HPDE6-E6E7 (cell line): ENCODE measurements around the gene PSPN.
A peak's percentile ranks its signal among the peaks of the same experiment; 100 is the strongest.
"Not testable (repeated sequence)": the region's sequence is repeated elsewhere in the genome, so short reads cannot be mapped to it uniquely, and the experiment has no call there.

Experiments used
- DNase-seq: peaks from one replicate; pipeline ENCODE4 v3.0.0; 2011; ENCODE audit warnings: missing footprints; ENCODE audit errors: extremely low spot score

PSPN gene

DNA sequence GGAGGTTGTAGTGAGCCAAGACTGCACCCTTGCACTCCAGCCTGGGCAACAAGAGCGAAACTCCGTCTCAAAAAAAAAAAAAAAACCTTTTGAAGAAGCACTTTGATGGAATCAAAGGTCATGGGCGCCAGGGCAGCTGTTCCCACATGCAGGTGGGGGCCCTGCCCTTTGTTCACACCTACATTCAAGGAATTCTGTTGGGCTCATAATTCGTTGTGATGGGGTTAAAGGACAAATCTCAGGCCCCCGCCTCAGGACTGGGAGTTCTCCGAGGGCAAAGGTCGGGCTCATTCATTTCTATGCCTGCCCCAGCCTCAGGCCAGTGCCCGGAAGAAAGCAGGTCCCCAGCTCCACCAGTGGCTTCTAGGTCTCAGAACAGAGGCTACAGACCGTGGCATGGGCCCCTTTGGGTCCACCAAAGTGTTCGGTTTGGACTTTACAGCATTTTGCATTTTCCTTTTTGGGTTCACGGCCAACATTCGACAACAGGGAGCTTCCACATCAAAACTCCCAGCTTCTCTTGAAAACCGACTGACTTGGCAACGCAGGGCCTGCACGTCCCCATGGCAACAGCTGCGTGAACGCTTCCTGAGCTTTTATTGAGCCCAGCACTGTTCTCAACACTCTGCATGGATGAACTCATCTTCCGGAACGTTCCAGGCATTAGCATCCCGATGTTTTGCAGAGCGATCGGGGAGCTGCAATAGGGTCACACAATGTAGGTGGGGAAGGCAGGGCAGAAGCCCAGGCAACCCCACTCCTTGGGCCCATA, 27.3 kb upstream of the PSPN start:
- no peak for DNase-seq

DNA sequence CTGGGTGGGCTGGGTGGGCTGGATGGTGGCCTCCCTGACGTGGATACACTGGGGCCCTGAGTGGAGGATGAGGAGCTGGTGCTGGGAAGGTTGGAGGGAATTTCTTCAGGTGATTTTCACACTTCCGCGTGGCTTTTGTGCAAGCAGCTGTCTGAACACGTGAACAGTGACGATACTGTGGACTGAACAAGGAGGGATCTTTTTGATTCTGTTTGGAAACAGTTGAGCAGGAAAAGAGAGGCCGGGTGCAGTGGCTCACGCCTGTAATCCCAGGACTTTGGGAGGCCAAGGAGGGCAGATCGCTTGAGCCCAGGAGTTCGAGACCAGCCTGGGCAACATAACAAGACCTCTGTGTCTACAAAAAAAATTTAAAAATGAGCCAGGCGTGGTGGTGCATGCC, 26.3 kb upstream of the PSPN start:
- no peak for DNase-seq

DNA sequence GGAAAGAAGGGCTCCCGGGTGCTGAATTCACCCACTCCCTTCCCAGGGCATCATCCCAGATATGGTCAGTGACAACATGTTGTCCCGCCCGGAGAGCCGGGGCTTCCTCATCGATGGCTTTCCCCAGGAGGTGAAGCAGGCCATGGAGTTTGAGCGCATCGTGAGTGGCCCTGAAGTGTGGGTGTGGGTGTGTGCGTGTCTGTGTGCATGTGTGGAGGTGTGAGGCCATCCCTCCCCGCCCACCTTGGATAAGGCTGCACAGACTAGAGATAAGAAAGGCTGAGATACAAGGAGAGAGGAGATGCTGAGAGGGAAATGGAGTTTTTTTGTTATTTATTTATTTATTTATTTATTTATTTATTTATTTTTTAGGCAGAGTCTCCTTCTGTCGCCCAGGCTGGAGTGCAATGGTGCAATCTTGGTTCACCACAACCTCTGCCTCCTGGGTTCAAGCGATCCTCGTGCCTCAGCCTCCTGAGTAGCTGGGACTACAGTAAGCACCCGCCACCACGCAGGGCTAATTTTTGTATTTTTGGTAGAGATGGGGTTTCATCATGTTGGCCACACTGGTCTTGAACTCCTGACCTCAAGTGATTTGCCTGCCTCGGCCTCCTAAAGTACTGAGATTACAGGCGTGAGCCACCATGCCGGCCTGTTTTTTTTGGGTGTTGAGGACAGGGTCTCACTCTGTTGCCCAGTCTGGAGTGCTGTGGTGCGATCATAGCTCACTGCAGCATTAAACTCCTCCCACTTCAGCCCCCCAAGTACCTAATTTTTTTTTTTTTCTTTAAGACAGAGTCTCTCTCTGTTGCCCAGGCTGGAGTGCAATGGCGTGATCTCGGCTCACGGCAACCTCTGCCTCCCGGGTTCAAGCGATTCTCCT, 24.6 kb upstream of the PSPN start:
- not testable (repeated sequence) for DNase-seq

DNA sequence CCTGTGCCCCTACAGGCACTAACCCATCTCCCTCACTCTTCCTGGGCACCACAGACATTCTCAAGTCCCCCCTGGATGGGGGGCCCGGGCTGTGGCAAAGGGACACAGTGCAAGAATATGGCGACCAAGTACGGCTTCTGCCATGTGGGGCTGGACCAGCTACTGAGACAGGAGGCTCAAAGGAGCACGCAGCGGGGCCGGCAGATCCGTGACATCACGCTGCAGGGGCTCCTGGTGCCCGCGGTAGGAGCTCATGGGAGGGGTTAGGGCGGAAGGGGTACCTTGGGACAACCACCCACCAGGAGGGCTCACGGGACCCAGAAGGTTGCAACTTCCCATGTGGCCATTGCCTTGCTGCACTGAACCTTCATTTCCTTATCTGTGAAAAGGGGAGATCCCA, 20.6 kb upstream of the PSPN start:
- DNase-seq, result no peak

DNA sequence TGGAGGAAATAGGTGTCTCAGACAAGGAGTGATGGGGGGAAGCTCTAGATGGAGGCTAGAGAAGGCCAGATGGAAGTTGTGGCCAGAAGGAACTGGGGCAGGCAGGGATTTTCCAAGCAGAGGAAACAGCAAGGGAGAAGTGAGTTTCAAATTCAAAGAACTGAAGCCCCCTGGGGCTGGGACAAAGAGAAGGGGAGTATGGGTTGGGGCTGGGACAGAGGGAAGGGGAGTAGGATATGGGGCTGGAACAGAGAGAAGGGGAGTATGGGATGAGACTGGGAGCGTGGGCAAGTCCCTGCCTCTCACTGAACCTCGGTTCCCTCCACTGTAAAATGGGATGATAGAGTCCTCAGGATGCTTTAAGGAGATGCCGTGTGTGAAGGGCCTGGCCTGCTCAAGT, 19.1 kb upstream of the PSPN start:
- no peak for DNase-seq

DNA sequence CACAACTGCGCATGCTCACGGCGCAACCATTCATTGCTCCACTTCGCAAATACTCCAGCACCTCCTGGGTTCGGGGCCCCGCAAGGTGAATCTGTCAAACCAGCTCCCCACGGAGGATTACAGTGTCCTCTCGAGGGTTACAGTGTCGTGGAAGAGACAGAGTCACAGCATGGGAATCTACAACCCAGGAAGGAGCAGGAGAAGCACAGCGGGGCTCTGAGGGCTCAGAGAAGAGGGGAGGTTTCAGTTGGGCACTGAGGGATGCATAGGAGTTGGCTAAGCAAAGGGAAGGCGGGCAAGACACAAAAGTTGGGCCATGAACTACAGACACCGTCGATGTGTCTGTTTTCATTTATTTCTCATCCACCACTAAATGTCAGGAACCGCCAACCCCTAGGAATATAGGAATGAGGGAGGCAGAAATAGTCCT, 18.3 kb upstream of the PSPN start:
- DNase-seq, result no peak

DNA sequence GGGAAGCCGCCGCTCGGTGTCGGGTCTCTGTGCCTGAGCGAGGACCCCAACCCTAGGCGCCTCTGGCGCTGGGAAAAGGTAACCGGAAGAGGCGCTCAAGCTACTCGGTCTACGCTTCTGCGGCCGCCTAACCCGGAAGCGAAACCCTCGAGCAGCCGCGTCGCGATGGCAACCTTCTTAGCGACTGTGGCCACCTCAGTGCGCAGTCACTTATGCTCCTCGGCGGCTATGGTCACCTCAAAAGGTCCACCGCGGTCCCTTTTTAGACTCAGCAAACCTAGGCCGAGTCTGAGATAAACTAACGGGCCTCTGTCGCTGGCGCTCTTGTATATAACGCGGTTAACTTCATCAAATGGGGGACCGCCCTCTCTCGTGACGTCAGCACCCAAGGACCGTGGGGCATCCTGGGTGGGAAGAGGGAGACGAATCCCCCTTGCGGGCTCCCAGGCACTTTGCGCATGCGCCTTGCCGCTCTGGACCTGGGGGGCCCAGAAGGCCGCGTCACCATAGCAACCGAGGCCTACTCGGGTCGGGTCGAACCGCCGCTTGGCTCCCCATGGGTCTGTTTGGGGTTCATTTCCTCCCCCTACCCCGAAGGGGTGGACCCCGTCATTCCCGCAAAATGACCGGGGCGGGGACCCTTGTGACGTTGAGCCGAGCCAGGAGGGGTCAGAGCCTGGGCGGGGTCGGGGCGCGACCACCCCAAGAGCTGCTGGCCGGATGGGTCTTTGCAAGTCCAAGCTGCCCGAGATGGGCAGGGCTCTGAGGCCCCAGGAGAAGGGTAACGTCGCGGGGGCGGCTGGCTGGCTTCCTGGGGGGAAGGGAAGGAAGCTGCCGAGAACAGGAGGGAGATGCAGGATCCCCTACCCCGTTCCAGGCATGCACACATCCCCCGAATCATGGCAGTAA, 17.6 kb upstream of the PSPN start, which contains the start of gene GTF2F1:
Gene GTF2F1, minus strand, starts transcription at position 91 of the 909 bp plus-strand sequence. CDS start 169 bp downstream, outside the sequence.
- peak; percentile 97 for DNase-seq

DNA sequence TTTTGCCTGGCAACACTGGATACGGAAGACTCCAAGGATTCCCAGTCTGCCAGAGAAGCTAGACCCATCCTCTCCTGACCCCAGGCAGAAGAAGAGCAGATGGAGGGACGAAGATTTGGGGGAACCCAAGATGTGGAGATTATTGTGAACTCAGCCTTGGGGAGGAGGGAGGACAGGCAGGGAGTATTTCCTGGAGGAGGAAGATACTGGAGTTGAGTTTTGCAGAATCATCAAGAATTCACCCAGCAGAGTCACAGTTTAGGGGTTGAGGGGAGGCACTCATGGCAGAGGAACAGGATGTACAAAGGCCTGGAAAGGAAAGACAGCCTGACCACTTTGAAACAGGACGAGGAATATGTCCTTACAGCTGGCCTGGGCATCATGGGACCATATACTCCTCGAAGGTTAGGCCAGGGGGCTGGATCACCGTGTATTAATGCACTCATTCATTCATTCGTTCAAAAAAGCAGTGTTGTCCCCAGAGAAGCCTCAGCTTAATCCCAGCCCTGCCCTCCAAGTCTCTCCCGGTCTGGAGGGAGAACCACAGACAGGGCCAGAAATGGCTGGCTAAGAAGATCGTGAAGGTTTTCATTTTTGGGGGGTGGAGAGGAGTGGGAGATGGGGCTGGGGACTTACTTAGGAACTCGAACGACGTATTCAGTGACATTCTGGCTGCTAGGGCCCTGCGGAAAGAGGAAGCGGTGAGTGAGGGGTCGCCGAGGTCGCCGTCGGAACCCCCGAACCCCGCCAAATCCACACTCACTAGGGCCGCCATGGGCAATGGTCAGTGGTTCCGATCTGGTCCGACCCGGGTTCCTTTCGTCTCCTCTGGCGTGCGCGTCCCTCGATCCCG, 16.7 kb upstream of the PSPN start:
- DNase-seq, result no peak

DNA sequence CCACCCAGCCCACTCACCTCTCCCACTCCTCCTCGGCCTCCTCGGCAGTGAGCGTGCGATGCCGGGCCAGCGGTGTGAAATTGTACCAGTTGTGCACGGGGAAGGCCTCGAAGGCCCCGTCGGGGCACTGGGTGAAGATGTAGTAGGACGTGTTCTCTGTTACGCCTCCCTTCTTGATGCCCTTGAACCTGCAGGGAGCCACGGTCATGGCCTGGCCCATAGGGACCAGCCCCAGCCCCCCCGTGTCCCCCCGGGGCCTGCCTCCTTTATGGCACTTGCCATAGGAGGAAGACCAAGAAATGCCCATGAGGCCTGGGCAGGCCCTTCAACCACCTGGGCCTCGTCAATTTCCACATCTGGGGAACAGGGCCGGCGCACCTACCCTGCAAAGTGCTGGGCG, 11.6 kb upstream of the PSPN start:
- no peak for DNase-seq

DNA sequence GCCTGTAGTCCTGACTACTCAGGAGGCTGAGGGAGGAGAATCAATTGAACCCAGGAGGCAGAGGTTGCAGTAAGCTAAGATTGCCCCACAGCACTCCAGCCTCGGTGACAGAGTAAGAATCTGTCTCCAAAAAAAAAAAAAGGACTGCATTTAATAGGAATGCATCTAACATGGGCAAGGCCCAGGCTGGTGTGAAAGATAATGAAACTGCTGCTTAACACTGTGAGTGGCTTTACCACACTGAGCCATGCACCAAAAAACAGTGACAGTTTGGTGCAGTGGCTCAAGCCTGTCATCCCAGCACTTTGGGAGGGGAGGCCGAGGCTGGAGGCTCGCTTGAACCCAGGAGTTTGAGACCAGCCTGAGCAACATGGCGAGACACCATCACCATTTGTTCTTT, 8.6 kb upstream of the PSPN start:
- no peak for DNase-seq

DNA sequence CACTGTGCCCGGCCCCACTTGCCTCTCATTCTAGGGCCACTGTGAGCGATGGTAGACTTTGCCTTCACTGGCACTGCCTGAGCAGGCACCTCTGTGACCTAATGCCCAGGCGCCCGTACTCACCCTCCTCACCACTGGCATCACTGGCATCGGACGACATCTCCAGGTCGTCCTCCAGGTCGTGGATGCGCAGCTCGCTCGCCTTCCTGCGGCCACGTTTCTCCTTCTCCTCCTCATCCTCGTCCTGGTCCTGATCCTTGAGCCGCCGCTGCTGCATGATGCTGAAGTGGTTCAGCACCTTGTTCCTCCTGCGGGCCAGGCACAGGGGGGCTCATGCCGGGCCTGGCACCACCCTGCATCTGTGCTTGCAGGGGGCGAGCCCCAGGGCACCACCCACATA, 7.5 kb upstream of the PSPN start:
- DNase-seq, result no peak

DNA sequence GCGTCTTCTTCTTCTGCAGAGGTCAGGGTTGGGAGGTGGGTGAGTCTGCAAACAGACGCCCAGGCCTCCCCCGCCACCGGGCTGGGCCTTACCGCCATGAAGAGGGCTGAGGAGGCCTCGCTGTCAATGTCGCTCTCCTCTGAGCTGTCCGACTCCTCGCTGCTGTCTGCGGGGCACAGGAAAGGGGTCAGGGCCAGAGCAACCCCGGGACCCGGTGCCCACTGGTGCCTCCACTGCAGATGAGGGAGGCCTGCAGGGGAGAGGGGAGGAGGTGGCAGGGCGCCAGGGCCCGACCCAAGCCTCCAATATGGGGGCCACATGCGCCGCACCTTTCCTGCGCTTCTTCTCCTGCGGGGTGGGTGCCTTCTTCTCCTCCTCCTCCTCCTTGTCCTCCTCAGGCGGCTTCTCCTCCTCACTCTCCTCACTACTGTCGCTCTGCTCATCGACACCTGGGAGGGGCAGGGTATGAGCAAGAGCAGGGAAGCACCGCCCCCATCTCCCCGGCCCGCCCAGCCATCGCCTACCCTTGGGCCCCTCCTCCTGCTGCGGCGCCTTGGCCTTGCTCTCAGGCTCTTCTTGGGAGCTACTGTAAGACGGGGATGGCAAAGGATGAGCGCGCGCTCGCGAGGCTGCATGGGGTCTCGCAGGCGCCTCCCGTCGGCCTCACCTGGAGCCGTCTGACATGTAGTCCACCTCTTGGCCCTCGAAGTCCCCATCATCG, 5.5 kb upstream of the PSPN start:
- DNase-seq, result no peak

DNA sequence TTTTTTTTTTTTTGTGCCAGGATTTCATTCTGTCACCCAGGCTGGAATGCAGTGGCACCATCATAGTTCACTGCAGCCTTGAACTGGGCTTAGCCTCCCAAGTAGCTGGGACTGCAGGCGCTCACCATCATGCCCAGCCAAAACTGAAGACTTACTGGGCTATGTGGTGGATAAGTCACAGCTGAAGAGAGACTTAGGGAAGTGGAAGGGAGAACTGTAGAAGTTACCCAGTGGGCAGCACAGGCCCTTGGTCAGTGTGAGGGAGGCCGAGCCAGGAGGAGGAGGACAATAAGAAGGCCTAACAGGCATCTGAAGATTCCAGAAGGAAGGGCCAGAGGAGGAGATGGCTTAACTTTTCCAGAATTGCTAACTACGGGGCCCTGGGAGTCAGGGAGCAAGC, 4.0 kb upstream of the PSPN start:
- DNase-seq, result no peak

DNA sequence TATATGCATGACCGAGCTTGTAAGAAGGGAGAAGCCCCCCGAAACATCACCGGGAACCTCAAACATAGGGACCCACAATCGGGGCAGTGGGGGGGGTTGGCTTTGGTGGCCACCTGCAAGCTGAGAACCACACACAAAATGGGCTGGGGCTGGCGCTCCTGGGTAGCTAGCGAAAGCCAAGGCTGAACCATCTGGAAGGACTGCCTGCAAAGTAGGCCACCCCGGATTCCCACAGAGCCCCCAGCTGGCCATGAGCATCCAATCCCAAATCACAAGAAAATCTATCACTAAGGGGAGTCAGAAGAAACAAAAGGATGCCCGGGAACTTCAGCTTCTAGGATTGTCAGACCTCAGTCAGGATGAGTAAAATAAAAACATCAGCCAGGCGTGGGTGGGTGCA, 2.8 kb upstream of the PSPN start:
- no peak for DNase-seq

DNA sequence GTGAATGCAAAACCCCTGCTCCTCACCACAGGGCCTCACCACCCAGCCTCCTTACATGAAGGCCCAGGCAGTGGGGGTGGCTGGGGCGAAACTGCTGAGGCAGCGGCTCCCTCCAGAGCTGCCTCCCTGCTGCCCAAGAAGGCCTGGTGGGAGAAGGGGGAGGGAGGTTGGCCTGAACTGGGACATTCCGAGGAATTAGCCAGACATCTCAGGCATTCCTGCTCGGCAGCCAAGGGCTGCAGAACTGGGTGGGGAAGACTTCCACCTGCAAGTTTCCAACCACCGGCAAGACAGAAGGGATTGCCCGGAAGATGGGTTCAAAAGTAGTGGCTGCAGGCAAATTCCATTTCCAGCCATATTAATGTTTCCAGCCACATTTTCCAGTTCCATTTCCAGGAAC, 2.3 kb upstream of the PSPN start:
- no peak for DNase-seq

DNA sequence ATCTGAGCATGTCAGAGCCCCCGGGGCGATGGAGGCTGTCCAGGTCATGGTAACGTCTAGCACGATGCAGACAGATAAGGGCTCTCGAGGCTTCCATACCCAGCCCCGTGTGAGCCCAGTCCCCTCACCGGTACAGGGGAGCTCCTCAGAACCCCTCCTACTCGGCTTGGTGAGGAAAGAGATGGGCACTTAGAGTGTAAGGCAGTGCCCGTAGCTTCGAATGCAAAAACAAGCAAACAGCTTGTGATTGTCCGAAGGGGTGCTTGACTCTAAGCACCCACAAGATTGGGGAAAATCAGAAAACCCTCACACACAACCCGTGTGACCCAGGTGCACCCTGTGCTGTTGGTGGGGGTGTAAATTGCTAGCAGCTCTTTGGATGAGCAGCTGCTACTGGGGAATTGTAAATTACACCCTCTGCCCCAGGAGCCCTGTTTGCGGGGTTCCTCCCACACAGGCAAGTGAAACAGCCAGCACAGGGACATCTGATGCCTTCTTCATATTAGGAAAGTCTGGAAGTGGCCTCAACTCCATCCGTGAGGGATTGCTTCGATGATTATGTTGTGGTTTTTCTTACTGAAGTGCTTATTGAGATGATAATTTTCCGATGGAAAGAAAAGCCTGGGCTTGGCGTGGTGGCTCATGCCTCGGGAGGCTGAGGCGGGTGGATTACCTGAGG, 918 bp upstream of the PSPN start:
- DNase-seq, result no peak

DNA sequence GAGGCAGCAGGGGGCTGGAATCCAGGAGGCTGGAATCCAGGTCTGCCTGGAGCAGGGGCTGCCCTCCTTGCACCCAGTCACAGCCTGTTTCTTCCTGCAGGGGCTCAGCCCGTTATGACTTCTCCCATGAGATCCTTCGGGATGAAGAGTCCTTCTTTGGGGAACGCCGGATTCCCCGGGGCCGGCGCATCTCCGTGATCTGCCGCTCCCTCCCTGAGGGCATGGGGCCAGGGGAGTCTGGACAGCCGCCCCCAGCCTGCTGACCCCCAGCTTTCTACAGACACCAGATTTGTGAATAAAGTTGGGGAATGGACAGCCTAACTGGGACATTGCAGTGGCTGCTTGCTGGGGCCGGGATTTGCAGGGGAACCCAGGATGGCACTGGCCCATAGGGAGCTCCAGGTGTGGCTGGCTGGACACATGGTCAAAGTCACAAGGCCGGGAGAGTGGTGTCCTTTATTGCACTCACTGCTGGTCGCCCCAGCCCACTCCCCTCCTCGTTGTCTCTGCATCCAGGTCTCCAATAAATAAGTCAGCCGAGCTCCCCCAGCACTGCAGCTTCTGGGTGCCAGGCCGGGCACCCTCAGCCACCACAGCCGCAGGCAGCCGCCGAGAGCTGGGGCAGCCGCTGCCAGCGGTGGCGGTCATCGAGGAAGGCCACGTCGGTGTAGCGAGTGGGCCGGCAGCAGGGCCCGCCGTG, 872 bp downstream of the PSPN start:
- DNase-seq, result no peak

DNA sequence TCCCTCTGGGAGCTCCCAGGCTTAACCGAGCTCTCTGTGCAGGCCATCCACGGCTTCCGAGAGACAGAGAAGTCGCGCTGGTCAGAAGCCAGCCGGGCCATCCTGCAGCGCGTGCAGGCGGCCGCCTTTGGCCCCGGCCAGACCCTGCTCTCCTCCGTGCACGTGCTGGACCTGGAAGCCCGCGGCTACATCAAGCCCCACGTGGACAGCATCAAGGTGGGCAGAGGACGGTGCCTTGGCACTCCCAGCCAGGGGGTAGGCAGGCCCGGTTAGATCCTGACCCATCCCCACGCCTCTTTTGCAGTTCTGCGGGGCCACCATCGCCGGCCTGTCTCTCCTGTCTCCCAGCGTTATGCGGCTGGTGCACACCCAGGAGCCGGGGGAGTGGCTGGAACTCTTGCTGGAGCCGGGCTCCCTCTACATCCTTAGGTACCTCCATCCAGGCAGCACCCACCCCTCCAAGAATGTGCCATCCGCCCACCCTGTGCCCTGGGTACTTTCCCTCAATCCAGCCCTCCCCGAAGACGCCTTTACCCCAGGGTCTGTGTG, 1.5 kb downstream of the PSPN start:
- no peak for DNase-seq

DNA sequence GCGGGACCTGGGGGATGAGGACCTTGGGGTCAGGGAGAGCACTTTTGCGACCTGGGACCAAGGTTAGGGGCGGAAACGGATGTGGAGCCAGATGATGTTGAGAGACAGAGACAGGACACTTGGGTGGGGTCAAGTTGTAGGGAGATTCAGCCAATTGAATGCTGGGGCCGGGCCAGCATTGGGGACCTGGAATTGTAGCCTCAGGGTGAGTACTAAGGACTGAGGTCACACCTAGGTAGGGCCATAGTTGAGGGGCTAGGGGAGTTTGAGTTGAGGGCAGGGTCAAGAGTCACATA, 2.0 kb downstream of the PSPN start:
- no peak for DNase-seq
